IMR-90 (cell line): ENCODE data around the gene EVI5. TPM values are rescaled to one million over a fixed set of nuclear protein-coding genes. Genes with fewer than 3 reads are reported as not detected.

ENCODE experiments used
- ATAC-seq: fragments of 200-7000 bp; cut with Tn5 transposase; 2 replicates; pipeline ENCODE4 v1.9.1; 2020; ENCODE audit warnings: low read depth, mild to moderate bottlenecking, moderate library complexity
- BruUV-seq: library from RNA; stranded (reverse); fragments of 400-500 nt; replicated peaks from 2 replicates; lab custom pipeline; 2021; lab: Mats Ljungman, UMichigan
- CTCF ChIA-PET: fragments of 300-600 bp; formaldehyde crosslinking; extraction: SDS; loops from one replicate; lab custom pipeline; 2021; ENCODE audit warnings: antibody characterized with exemption; lab: Yijun Ruan, JAX
- POLR2A ChIA-PET: fragments of 300-600 bp; sonication (Branson Sonifier 250); formaldehyde crosslinking; loops from one replicate; lab custom pipeline; 2022; ENCODE audit warnings: antibody characterized with exemption; ENCODE audit not compliant: unreplicated experiment; lab: Charles Lee
- DNase-seq: peaks from one replicate; pipeline ENCODE4 v3.0.0; 2013
- H2AFZ ChIP-seq: replicated peaks from 2 replicates; pipeline ENCODE3; 2013; ENCODE audit warnings: low read length, mild to moderate bottlenecking; ENCODE audit not compliant: poor library complexity
- H2AK5ac ChIP-seq: 2 replicates; pipeline ENCODE4 v1.6.1; 2013; ENCODE audit warnings: low read depth, low read length, inconsistent platforms
- H2AK9ac ChIP-seq: replicated peaks from 2 replicates; pipeline ENCODE3; 2013; ENCODE audit warnings: mild to moderate bottlenecking, low read depth, low read length, moderate library complexity; ENCODE audit not compliant: poor library complexity
- H2BK120ac ChIP-seq: 2 replicates; pipeline ENCODE4 v1.6.1; 2013; ENCODE audit warnings: low read depth, low read length, inconsistent platforms
- H2BK15ac ChIP-seq: 3 replicates; pipeline ENCODE4 v1.6.1; 2013; ENCODE audit warnings: low read depth, low read length, inconsistent platforms
- H2BK20ac ChIP-seq: 2 replicates; pipeline ENCODE4 v1.6.1; 2013; ENCODE audit warnings: low read depth, mild to moderate bottlenecking, inconsistent platforms, low read length, moderate library complexity
- H2BK5ac ChIP-seq: 2 replicates; pipeline ENCODE4 v1.6.1; 2013; ENCODE audit warnings: mild to moderate bottlenecking, low read depth, low read length, inconsistent platforms; ENCODE audit not compliant: poor library complexity, severe bottlenecking
- H3K14ac ChIP-seq: replicated peaks from 2 replicates; pipeline ENCODE4 v1.6.1; 2013; ENCODE audit warnings: low read depth, low read length, inconsistent platforms
- H3K18ac ChIP-seq: 2 replicates; pipeline ENCODE4 v1.6.1; 2013; ENCODE audit warnings: low read depth, low read length, control low read depth
- H3K23ac ChIP-seq: 2 replicates; pipeline ENCODE4 v1.6.1; 2013; ENCODE audit warnings: low read depth, low read length, inconsistent platforms
- H3K27ac ChIP-seq: 2 replicates; pipeline ENCODE4 v1.5.1; 2013; ENCODE audit warnings: mild to moderate bottlenecking, control low read depth, low read length; ENCODE audit not compliant: insufficient read depth
- H3K27me3 ChIP-seq: 2 replicates; pipeline ENCODE4 v1.6.1; 2013; ENCODE audit warnings: low read length; ENCODE audit not compliant: control insufficient read depth, insufficient read depth
- H3K36me3 ChIP-seq: 2 replicates; pipeline ENCODE4 v1.6.1; 2013; ENCODE audit warnings: low read length, mixed read lengths; ENCODE audit not compliant: control insufficient read depth, insufficient read depth
- H3K4ac ChIP-seq: 2 replicates; pipeline ENCODE4 v1.6.1; 2013; ENCODE audit warnings: low read depth, low read length, inconsistent platforms
- H3K4me1 ChIP-seq: 2 replicates; pipeline ENCODE4 v1.6.1; 2013; ENCODE audit warnings: low read length, mixed read lengths; ENCODE audit not compliant: control insufficient read depth, insufficient read depth
- H3K4me2 ChIP-seq: 2 replicates; pipeline ENCODE4 v1.6.1; 2013; ENCODE audit warnings: low read depth, mild to moderate bottlenecking, control low read depth, low read length, moderate library complexity
- H3K4me3 ChIP-seq: 2 replicates; pipeline ENCODE4 v1.5.1; 2013; ENCODE audit warnings: low read depth, mild to moderate bottlenecking, control low read depth, low read length, moderate library complexity; ENCODE audit not compliant: insufficient read depth
- H3K56ac ChIP-seq: 2 replicates; pipeline ENCODE4 v1.6.1; 2013; ENCODE audit warnings: low read length, inconsistent platforms; ENCODE audit not compliant: insufficient read depth; ENCODE audit errors: extremely low read depth
- H3K79me1 ChIP-seq, 2 experiments: 2 replicates each; pipeline ENCODE4 v1.6.1; 2013; ENCODE audit warnings: low read length in 2 of 2, inconsistent platforms in 1 of 2, low read depth in 1 of 2
- H3K9ac ChIP-seq: 2 replicates; pipeline ENCODE4 v1.6.1; 2013; ENCODE audit warnings: low read depth, low read length, control low read depth
- H3K9me1 ChIP-seq: 2 replicates; pipeline ENCODE4 v1.6.1; 2013; ENCODE audit warnings: low read length, inconsistent platforms; ENCODE audit not compliant: insufficient read depth
- H3K9me3 ChIP-seq: 2 replicates; pipeline ENCODE4 v1.6.1; 2013; ENCODE audit warnings: low read length; ENCODE audit not compliant: control insufficient read depth, insufficient read depth
- H4K20me1 ChIP-seq: 2 replicates; pipeline ENCODE4 v1.6.1; 2013; ENCODE audit warnings: low read length, inconsistent platforms; ENCODE audit not compliant: insufficient read depth
- H4K5ac ChIP-seq: 2 replicates; pipeline ENCODE4 v1.6.1; 2013; ENCODE audit warnings: mild to moderate bottlenecking, low read depth, low read length, control low read depth
- H4K8ac ChIP-seq, 2 experiments: 2 replicates each; pipeline ENCODE4 v1.6.1; 2013; ENCODE audit warnings: low read depth in 2 of 2, low read length in 2 of 2, control low read depth in 1 of 2, inconsistent platforms in 1 of 2
- H4K91ac ChIP-seq: 2 replicates; pipeline ENCODE4 v1.6.1; 2013; ENCODE audit warnings: low read depth, low read length, inconsistent platforms; ENCODE audit not compliant: insufficient read depth
- BHLHE40 ChIP-seq: fragments of 150-350 bp; IDR thresholded peaks from 2 replicates; pipeline ENCODE4 v1.6.1; 2016; ENCODE audit warnings: mild to moderate bottlenecking, low read depth, low read length
- CEBPB ChIP-seq: IDR thresholded peaks from 2 replicates; pipeline ENCODE4 v1.6.1; 2012; ENCODE audit warnings: low read depth, low read length, improper control_type of control experiment
- CHD1 ChIP-seq: IDR thresholded peaks from 2 replicates; pipeline ENCODE4 v1.6.1; 2012; ENCODE audit warnings: low read depth, low read length, improper control_type of control experiment
- CTCF ChIP-seq: conservative IDR thresholded peaks from 2 replicates; pipeline ENCODE4 v1.5.1; 2012; ENCODE audit warnings: mild to moderate bottlenecking, low read depth, low read length, improper control_type of control experiment
- ELK1 ChIP-seq: fragments of 150-350 bp; IDR thresholded peaks from 2 replicates; pipeline ENCODE4 v1.6.1; 2016; ENCODE audit warnings: low read depth, mild to moderate bottlenecking, low read length, moderate library complexity, borderline replicate concordance
- FOS ChIP-seq: fragments of 150-350 bp; IDR thresholded peaks from 2 replicates; pipeline ENCODE4 v1.6.1; 2016; ENCODE audit warnings: low read depth, low read length
- MAFK ChIP-seq: IDR thresholded peaks from 2 replicates; pipeline ENCODE4 v1.6.1; 2012; ENCODE audit warnings: low read depth, low read length, improper control_type of control experiment
- MAZ ChIP-seq: IDR thresholded peaks from 2 replicates; pipeline ENCODE4 v1.6.1; 2012; ENCODE audit warnings: low read depth, mild to moderate bottlenecking, low read length, improper control_type of control experiment, moderate library complexity, borderline replicate concordance
- MXI1 ChIP-seq: IDR thresholded peaks from 2 replicates; pipeline ENCODE4 v1.6.1; 2012; ENCODE audit warnings: low read depth, mild to moderate bottlenecking, low read length, moderate library complexity, borderline replicate concordance
- NFE2L2 ChIP-seq: fragments of 150-350 bp; IDR thresholded peaks from 2 replicates; pipeline ENCODE4 v1.6.1; 2016; ENCODE audit warnings: low read depth, mild to moderate bottlenecking, low read length
- POLR2A ChIP-seq: IDR thresholded peaks from 2 replicates; pipeline ENCODE4 v1.6.1; 2012; ENCODE audit warnings: mild to moderate bottlenecking, low read depth, low read length
- RAD21 ChIP-seq: IDR thresholded peaks from 2 replicates; pipeline ENCODE4 v1.6.1; 2012; ENCODE audit warnings: low read length, improper control_type of control experiment
- RCOR1 ChIP-seq: IDR thresholded peaks from 2 replicates; pipeline ENCODE4 v1.6.1; 2012; ENCODE audit warnings: mild to moderate bottlenecking, low read length, improper control_type of control experiment; ENCODE audit not compliant: insufficient replicate concordance
- RFX5 ChIP-seq: IDR thresholded peaks from 2 replicates; pipeline ENCODE4 v1.8.0; 2012; ENCODE audit warnings: low read depth, mild to moderate bottlenecking, low read length, moderate library complexity
- SMC3 ChIP-seq: fragments of 150-350 bp; IDR thresholded peaks from 2 replicates; pipeline ENCODE4 v1.6.1; 2016; ENCODE audit warnings: low read depth, mild to moderate bottlenecking, antibody characterized with exemption, low read length, moderate library complexity
- USF2 ChIP-seq: fragments of 150-350 bp; IDR thresholded peaks from 2 replicates; pipeline ENCODE4 v1.6.1; 2017; ENCODE audit warnings: mild to moderate bottlenecking, antibody characterized with exemption, low read length, low read depth
- WGBS, 2 experiments: methylation state at CpG; one replicate each; pipeline versions ENCODE4 v1.1.5 to v1.1.7; 2013; ENCODE audit warnings: missing lambda C conversion rate in 2 of 2; ENCODE audit not compliant: insufficient read length in 1 of 2; ENCODE audit errors: extremely low coverage in 2 of 2; 5-methylcytosine and 5-hydroxymethylcytosine counted together
- dilution Hi-C: fragments of 300-500 bp; cut with HindIII; formaldehyde crosslinking; loops from one replicate; pipeline ENCODE4 v1.14.3; 2018; ENCODE audit warnings: low sequenced_read_pairs; ENCODE audit not compliant: unreplicated experiment
- in situ Hi-C: fragments of 300-500 bp; cut with MboI; formaldehyde crosslinking; loops from 3 replicates; pipeline ENCODE4 v1.14.3; 2019; ENCODE audit warnings: low sequenced_read_pairs, inconsistent platforms, mixed read lengths
- intact Hi-C: fragments of 100-400 bp; cut with micrococcal nuclease; formaldehyde crosslinking; loops from 2 replicates; pipeline ENCODE4 v1.10.0; 2022
- polyA plus RNA-seq, 3 experiments: library from polyadenylated mRNA; depleted of rRNA; stranded (reverse); fragments of >200 nt; gene quantifications; 2 replicates each; pipeline ENCODE4 v1.2.3, GENCODE V29; 2012; ENCODE audit warnings: low replicate concordance in 1 of 3
- total RNA-seq: library from RNA; depleted of rRNA; stranded (reverse); fragments of >200 nt; gene quantifications from 2 replicates; pipeline ENCODE4 v1.2.3, GENCODE V29; 2012

EVI5 gene
- total and polyA plus RNA-seq, 2 of the 4 experiments (the other 2 are of a cell fraction): 13.9 to 26.9 TPM

- Histone ChIP-seq H3K56ac (no peak overlapping the region), H3K23ac (no peak overlapping the region), H2BK5ac (no peak overlapping the region), H2AFZ (no peak overlapping the region), H4K91ac (no peak overlapping the region), H2BK20ac (no peak overlapping the region), H3K27ac (no peak overlapping the region), H2BK120ac (no peak overlapping the region), H3K27me3 (no peaks in the 10 kb centered on the region), H2AK5ac (no peak overlapping the region), H3K4me1 (no peaks in the 10 kb centered on the region; the same call in 1 of the 2 replicates), H3K14ac (no peak overlapping the region), H2BK15ac (no peak overlapping the region), H2AK9ac (no peak overlapping the region), H4K20me1 (peaks cover 5% of the 10 kb centered on the region; the same call in 1 of the 2 replicates), H4K8ac (no peak overlapping the region), H3K9me1 (no peaks in the 10 kb centered on the region), H3K36me3 (0 out of 2 replicates have a peak, but pooled peaks cover 1% of the 10 kb centered on the region), H3K4me3 (no peak overlapping the region), H3K79me1 (peaks cover 8 to 15% of the 10 kb centered on the region in 2 experiments; a peak in 3 of 4 replicates), H3K4me2 (peak overlapping the region; percentile 55; the same call in 1 of the 2 replicates), H4K5ac (no peak overlapping the region; the same call in 1 of the 2 replicates), H3K18ac (peak overlapping the region; percentile 69; the same call in 1 of the 2 replicates), H3K9ac (no peak overlapping the region), H3K4ac (no peak overlapping the region), H3K9me3 (no peaks in the 10 kb centered on the region)
- in situ Hi-C loops: no loop called here
- BruUV-seq: no TSS peak
- peak; percentile 85 for ATAC-seq
- POLR2A ChIA-PET: no interaction called here
- WGBS, 2 experiments: no CpG with 5 or more reads among the region's 1 CpG
- TF ChIP-seq CHD1 (no peak), POLR2A (no peak), FOS (no peak), NFE2L2 (no peak), MXI1 (0 out of 2 replicates have a peak, but pooled peaks have one; percentile 21), BHLHE40 (peak; percentile 42; the same call in 1 of the 2 replicates), ELK1 (no peak), CTCF (no peak), MAFK (no peak), RFX5 (no peak), MAZ (no peak), RAD21 (no peak), RCOR1 (no peak), USF2 (no peak), CEBPB (peak; percentile 84), SMC3 (no peak)
- dilution Hi-C loops: no loop called here
- CTCF ChIA-PET: interaction anchor here (1.1 kb wide), 1 partner anchor 12 kb away, joined by 3 read pairs; no protein-coding TSS in a partner anchor
- peak; percentile 77 for DNase-seq
- intact Hi-C loops: no loop called here
These were observed 83.8 kb downstream of the EVI5 start for GRCh38 chr1:92701147-92701546.
